ENCODE data around the gene GMNC. TPM values are rescaled to one million over a fixed set of nuclear protein-coding genes. Genes with fewer than 3 reads are reported as not detected.

Gene GMNC, protein sequence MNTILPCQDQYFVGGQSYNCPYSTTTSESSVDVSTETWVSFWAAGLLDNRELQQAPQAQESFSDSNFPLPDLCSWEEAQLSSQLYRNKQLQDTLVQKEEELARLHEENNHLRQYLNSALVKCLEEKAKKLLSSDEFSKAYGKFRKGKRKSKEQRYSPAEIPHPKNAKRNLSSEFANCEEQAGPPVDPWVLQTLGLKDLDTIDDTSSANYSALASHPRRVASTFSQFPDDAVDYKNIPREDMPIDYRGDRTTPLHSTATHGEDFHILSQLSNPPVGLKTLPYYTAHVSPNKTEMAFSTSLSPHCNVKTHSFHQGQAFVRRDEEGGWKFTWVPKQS
- 6.7 and 9.8 TPM in 2 replicates for polyA plus RNA-seq

GRCh38 chr3:190862209-190863118, at the start of gene GMNC:
Gene GMNC, minus strand, starts transcription at chr3:190862694. Its CDS starts 79 bp downstream, at chr3:190862615.

Measured in Purkinje cell (primary cell).